NCI-H187 (cell line): ENCODE measurements around the gene TEX22.

Experiments
- DNase-seq, 2 experiments: peaks; one replicate each; lab custom pipeline; 2025; lab: John Stamatoyannopoulos, UW

The TEX22 gene

DNA sequence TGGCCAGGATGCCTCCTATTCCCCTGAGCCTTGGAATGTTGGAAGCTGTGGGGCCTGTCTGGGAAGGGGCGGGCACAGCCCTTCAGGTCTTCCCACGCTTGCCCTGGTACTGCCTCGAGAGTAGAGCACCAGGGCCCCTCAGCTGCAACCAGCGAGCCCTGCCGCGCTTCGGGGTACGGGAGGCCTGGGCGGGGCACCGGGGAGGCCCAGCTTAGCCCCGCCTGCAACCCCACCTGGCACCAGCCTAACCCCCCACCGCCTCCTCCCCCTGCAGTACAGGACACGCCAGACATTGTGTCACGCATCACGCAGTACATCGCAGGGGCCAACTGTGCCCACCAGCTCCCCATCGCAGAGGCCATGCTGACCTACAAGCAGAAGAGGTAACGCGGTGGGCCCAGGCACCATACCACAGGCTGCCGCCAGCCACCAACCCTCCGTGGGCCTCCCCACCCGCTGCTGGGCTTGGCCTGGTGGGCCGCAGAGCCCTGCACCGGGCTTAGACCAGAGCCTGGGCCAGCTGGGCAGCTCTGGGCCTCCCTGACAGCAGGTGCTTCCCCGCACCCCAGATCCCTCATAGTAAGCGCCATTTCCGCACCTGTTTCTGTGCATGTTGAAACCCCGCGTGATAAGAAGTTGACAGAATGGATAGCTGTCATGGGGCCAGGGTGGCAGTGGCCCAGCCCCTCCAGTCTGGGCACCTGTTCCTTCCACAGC, 13.6 kb upstream of the TEX22 start:
- no peak for DNase-seq

DNA sequence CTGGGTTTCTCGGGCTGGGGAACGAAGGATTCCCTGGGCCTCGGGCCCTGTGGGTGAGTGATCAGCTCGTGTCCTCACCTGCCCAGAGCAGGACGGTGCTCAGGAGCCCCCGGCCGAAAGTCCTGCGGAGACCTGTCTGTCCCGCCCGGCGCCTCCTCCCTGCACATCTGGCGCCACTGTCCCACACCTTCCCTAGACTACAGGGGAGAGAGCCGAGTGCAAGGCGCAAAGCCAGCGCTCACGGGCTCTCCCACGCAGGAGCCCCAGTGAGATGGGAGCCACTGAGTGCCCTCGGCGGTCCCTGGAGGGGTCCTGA, 13.1 kb upstream of the TEX22 start:
- DNase-seq: no peak

DNA sequence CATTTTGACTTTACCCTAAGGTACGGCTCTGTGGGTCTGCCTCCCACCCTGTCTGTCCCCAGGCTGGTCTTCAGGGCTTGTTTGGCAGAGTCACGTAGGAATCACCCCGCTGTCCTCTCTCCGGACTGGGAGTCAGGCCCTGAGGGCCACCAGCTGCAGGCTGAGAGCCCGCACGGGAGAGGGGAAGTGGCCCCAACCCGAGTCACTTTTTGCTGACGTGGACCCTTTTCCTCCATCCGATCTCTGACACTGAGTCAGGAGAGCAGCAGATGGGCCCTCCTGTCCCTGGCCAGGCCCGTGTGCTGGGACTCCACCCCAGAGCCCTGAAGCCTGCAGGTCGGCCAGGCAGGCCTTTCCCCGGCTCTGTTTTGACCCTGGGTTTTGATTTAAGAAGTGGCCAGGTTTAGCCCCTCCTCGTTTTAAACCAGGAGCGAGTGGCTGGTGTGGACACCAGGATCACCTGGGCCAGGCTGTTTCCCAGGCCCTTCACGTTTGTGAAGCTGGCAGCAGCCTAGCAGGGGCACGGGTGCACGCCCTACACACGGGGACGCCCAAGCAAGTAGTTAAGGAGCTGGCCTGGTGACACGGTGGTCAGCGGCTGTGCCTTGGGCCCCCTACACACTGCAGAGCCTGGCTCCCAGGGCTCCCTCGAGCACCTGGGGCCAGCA, 12.5 kb upstream of the TEX22 start:
- no peak for DNase-seq

DNA sequence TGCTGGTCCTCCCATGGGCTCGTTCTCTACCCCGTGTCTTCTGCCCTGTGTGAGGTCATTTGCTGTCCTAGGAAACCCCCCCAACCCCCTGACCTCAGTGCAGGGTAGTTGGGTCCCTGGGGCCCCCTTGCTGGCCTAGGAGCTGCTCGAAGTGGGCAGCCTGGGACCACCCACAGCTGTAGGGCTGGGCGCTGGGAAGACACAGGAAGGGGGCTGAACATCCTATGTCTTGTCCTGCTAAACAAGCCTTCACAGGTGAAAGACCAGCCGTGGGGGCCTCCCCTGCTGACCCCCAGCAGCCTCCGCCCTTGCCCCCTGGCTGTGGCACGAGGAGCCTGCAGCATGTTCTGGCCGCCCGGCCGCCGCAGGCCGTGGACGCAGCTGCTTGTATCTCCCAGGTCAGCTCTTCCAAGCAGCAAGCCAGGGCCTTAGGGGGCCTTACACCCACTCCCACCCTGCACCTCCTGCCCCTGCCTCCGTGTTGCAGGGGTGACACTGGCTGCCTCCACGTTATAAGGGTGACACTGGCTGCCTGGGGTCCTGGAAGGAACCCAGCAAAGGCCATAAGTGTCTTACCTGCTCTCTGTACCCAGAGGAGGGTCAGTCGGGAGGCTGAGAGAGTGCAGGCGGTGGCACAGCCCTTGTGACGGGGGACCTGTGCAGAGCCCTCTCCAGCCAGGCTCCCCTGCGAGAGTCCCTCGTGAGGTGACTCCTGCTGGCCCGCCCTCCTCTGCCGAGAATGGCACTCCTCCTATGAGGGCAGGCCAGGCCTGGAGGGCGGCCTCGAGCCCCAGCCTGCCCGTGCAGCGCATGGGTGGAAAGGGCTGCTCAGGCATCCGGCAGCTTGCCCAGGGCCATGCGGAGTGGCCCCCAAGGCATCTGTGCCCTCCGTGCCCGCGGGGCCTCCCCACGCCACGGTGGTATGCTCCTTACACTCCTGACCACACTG, 11.5 kb upstream of the TEX22 start:
- DNase-seq: no peak

DNA sequence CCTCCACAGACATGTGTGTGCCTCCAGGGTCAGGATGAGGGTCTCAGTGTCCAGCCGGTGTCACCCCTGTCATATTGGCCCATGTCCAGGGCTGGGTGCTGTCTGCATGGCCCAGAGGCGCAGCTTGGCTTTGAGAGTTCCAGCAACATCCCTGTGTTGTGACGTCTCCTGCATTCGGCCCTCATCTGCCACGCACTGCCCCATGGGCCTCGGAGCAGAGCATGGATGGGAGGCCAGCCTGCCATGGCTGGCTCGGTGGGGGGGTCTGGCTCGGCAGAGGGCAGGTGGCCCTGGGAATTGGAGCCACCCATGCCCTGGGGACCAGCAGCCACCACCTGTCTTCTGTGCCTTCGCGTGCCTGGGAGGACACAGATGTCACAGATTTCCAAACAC, 10.8 kb upstream of the TEX22 start:
- DNase-seq: no peak

DNA sequence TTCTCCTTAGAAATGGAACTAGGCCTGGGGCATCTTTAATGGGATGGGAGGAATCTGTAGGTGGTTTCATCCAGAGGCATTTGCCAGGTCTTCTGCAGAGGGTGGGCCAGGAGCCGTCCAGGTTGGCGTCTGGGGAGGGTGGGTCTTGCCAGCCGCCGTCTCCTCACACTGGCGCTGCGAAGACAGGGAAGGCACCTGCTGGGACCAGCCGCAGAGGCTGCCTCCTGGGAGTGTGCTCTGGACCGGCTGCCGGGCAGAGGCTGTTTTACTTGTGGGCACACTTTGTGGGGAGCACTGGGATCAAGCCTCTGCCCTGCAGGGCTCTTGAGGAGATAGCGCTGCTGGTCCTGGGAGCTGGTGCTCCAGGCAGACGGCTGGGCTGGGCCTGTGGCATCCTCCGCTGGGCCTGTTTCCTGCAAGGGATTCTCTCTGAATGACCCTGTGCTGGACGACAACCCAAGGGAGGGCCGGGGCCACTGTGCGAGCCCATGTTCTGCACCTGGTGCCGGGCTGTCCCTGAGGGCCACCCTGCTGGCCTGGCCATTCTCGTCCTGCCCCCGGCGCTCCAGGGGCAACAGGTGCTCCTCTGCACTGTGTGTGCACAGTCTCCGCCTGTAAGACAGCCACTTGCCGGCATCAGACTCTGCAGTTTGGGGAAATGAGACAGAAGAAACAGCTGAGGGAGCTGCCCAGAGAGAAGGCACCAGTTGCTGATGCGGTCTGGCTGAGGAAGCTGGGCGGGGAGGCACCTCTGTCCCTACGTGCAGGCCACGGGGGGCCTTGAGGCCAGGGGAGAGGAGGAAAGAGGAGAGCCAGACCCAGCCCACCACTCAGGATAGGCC, 10.0 kb upstream of the TEX22 start:
- DNase-seq: no peak

DNA sequence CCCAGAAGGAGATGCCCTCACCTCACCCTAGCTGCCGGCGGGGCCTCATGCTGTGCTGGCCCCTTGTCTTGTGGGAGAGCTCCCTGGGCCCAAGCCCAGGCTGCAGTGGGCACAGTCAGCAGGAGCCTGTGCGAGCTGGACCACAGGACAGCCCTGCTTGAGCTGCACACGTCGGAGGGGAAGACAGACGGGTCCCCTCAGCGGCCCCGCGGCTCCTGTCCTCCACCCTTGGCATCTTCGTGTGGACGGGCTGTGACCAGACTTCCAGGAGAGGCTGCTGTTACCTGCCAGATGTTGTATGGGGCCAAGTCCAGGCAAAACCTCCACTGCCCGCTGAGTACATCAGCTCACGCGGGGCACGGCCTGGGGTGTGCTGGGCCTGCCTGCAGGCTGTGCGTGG, 9.4 kb upstream of the TEX22 start:
- DNase-seq: no peak

DNA sequence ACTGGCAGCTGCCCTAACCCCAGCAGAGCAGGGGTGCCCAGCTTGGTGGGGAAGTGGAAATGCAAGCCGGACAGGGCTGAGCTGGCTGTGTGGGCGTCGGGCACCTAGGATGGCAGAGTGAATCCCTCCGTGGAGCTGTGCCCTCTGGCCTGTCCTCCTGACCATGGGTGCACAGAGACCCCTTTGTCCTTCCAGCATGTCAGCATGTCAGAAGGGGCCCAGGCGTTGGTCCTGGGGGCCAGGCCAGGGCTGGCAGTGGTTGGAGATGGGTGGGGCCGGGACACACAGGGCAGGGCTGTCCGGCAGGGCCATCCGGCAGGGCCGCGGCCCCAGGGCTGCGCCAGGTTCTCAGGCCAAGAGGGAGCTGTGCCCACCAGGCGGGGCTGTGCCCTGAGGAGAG, 8.8 kb upstream of the TEX22 start:
- no peak for DNase-seq

DNA sequence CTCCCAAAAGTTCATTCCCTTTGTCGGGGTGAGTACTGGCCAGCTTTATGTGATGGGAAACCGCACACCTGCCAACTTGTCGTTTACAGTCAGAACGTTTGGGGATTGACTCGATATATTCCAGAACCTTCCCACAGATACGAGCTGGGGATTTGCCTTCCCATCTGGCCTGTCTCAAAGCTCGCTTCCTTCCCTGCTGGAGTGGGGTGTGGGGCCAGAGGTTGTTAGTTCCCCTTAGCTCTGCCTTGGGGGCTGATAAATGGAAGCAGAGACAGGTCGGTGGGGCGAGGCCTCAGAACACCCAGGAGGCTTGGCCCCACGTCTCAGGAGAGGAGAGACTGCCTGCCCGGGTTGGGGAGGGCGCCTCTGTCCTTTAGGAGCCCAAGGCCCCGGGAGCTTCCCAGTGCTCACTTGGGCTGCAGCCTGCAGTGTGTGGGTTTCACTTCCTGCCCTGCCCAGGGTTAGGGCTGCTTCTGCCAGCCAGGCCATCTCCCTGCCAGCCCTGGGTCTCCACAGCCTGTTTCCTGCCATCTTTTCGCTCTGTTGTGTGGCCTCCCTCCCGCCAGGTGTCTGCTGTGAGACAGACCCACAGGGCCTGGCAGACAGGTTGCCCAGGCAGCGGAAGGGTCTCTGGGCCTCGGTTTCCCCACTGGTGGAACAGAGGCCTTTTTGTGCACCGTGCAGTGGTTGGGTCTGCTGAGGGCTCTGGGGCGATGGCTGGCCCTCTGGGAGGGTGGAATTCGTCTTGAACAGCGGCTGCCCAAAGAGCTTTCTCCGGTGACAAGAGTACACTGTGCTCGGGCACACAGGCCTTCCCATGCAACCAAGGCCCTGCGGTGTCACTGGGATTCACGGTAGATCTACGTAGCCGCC, 8.1 kb upstream of the TEX22 start:
- DNase-seq: no peak

DNA sequence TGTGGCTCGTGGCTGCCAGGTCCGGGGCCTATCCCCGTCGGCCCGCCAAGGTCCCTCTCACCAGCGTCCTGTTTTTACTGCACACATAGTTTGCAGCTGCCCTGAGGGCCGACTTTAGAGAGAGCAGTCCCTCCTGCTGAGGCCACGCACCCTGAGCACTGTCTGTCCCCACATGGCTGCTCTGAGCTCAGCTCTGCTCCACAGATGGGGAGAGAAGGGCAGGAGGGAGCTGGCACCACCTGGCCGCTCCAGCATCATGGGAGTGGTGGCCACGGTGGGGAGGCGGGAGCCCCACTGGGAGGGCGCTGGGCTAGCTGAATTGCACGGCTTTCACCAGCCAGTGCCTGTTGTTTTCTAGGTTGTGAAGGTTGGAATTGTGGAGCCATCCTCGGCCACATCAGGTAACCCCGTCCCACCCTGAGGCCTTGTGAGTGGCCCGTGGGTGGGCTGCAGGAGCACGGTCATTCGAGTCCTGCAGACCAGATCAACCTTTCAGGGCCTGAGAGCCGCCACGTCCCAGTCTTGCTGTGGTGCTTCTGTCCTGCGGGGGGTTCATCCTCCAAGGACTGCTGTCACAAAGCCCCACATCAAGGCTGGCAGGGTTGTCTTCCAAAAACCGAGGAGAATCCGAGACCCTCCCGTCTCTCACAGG, 7.4 kb upstream of the TEX22 start:
- no peak for DNase-seq

DNA sequence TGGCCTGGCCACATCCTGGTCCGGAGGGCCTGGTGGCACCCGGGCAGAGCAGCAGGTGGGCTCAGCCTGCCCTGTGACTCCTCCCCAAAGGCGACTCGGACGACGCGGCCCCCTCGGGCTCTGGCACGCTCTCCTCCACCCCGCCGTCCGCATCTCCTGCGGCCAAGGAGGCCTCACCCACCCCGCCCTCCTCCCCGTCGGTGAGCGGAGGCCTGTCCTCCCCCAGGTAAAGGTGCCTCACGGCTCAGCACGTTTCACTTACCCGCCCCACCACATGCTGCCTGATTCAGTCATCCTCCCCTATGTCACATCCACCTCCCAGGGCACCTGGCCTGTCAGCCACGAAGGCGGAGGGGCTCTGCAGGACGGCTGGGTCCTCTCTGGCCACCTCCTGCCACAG, 6.8 kb upstream of the TEX22 start:
- no peak for DNase-seq

DNA sequence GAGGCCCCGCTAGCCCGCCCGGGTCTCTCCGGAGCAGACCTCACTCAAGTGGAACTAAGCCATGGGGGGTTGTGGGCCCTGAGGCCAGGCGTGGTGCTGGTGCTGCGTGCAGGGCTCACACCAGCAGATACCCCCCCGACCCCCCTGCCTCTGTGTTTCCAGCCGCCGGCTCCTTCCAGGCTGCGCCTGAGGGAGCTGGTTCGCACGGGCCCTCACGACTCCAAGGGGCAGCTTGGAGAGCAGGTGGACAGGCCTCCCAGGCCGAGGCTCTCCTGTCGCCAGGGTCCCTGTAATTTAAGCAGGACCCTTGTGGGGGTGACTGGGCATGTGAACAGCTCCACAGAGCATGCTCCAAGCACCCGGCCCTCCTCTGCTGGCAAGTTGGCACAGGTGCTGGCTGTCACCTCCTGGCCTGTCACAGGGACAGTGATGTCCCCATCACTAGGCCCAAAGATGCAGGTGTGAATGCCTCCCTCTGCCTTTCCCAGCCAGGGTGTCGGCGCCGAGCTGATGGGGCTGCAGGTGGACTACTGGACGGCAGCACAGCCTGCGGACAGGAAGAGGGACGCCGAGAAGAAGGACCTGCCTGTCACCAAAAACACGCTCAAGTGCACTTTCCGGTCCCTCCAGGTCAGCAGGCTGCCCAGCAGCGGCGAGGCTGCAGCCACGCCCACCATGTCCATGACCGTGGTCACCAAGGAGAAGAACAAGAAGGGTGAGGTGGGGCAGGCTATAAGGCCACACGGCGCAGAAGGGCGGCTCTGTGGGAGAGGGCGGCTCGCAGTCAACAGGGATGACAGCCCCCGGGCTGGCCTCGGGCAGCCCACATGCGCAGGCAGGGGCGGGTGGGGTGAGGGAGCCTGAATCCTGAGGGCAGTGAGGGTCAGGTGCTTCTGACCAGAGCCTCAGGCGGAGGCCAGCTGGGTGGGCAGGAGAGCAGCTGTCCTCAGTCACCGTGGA, 5.9 kb upstream of the TEX22 start:
- DNase-seq: no peak

DNA sequence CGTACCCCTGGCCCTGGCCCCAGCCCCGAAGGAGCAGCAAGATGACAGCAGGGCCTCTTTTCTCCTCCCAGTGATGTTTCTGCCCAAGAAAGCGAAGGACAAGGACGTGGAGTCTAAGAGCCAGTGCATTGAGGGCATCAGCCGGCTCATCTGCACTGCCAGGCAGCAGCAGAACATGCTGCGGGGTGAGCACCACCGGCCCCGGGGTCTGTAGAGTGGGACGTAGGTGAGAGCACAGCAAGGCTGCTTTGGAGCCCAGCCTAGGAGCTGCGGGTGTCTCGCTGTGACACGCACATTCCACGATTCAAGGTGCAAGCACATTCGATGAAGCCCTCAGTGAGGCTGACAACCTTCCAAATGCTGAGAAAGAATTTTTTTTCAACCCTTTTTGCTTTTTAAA, 5.2 kb upstream of the TEX22 start:
- no peak for DNase-seq

DNA sequence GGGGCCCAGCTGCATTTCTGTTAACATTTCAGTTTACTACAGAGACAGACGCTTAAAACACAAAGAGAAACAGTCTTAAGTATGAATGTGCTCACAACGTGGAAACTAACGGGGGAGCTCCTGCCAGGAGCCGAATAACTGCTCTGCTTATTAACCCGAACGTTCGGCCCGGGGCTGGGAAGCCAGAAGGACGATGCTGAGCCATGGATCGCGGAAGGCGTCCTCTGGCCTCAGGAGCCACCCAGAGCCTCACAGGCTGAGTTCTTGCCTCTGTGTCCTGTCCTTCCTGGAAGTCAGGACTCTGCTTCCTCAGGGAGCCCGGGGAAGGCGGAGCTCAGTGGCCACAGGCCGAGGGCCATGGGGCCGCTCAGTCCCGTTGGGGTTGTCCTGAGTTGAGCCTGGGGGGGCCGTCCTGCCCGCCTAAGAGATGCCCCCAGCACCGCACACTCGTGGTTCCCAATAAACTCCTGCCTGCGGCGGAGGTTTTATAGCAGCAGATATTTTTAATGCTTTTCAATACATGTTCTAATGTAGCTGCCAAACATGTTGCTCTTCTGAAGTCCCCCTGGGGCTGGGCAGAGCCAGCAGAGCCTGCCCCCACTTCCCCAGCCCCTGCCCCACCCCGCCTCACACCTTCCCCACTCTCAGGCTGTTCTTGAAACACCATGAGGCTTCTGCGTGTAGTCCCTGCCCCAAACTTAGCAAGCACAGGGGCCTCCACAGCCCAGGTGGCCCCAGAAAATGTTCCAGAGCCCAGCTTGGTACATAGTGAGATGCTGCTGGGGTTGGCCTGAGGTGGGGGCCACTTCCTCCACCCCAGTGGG, 3.4 kb upstream of the TEX22 start:
- no peak for DNase-seq

DNA sequence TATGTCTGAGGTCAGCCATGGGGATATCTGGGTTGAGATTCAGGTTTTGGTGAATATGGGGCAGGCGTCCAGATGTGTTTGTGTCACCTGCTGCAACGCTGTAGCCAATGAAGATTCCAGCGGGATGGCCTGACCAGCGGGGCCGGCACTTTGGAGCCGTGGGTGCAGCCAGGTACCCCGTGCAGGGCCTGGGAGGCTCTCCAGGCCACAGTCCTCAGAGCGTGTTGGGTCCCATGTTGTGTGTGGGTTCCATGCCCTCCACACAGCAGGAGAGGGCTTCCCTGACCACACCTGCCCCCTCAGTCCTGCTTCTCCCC, 2.8 kb upstream of the TEX22 start:
- DNase-seq: no peak

DNA sequence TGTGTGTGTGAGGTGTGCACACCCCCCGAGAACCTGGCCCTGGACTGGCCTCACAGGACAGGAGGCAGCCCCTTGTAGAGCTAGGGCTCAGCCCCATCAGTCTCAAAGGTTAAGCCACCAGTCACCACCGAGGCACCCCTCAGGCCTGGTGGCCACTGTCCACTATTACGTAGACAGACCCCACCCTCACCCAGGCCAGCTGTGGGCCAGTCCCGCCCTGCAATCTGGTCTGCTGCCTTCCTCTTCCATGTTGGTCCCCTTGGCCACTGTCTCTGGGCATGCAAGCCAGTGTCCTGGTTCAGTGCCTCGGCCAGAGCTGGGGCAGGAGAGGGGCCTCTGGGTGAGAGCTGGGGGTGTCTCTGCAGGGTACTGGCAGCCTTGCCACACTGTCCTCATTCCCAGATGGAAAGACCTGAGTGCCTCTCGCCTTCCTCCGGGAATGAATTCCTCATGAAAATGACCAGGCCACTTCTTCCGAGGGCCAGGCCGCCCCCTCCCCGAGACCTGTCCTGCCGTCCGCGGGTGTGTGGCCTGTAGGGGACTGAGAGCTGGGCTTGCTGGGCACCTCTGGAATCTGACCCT, 897 bp upstream of the TEX22 start:
- DNase-seq: no peak

DNA sequence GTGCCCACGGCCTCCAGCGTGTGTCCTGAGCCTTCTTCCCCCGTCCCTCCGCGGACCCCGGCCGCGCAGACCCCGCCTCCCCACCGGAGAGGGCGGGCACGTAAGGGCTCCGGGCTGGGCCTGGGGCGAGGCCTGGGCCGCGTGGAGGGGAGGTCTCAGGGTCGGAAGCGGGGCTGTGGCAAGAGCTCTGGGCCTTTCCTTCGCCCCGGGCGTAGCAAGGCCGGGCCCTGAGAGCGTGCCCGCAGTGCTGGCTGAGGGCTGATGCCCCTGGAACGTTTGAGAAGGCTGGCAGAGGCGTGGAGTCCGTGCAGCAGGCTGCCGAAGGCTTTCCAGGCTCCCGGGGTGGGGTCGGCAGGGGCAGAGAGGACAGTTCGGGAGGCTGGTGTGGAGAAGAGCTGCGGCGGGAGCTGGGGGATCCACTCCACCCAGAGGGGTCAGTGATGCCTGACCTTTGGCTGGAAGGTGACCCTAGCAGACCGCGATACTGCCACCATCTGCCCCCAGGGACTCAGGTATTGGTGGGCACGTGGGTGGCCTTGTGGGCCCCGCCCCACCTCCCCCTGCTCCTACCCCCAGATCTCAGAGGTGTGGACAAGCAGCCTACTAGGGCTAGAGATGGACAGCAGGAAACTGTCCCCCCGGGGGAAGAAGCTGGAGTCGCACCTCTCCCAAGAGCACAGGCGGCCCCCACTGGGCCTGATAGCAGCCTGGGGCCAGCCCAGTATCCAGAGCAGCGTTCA, 558 bp downstream of the TEX22 start:
- DNase-seq: no peak

DNA sequence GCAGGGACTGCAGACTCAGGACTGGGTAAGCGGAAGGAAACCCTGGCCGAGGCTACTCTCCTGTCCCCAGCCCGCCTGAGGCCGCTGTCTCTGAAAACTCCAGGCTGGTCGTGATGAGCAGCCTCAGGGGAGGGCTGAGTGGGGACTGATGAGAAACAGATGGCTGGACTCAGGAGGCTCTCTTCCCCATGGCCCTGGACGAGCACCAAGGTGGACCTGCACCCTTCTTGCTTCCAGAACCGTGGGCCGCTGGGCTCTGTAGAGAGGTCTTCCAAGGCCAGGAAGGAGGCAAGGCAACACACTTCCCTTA, 1.1 kb downstream of the TEX22 start:
- DNase-seq: no peak
